GM19240 (cell line): Measurements from ENCODE around the gene NR3C2.

Experiments used
- DNase-seq: peaks from one replicate; pipeline ENCODE4 v3.0.0; 2011; ENCODE audit warnings: low spot score; ENCODE audit not compliant: insufficient read length

The NR3C2 gene

DNA sequence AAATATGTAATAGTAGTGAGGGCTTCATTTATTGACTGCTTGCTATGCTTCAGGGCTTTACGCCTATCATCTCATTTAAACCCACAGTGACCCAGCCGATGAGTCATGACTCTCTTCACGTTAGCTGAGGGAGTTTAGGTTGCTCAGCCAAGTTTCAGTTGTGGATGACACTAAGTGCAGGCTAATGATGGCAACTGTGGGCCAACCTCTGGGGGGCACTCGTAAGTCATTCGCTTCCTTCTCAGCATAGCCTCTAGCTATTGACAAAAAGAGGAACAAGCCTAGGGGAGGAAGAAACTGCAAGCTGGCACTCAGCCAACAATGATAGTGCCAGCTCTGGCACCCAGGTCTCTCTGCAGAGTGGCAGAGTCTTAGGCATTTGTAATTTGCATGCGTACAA, 385.3 kb downstream of the NR3C2 start:
- DNase-seq, result peak; percentile 25

GRCh38 chr4:148055844-148056243, 386.4 kb downstream of the NR3C2 start:
- no peak for DNase-seq

DNA sequence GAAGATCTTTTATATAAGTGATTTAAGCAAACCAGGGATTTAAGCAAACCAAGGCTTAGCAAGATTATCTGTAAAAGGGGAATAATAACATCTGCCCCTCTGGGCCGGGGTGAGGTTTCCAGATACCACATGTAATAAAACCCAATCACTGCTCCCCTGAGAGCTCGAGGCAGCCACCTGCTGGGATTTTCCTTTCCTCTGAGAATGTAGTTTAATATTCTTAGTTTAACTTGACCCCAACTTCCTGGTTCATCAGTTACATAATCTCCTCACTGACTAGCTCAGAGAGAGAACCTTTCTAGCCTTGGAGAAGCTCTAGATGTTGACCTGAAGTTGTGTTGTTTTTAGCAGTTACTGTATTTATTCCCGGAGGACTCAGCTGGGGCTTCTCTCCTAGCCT, 387.9 kb downstream of the NR3C2 start:
- DNase-seq, result no peak

DNA sequence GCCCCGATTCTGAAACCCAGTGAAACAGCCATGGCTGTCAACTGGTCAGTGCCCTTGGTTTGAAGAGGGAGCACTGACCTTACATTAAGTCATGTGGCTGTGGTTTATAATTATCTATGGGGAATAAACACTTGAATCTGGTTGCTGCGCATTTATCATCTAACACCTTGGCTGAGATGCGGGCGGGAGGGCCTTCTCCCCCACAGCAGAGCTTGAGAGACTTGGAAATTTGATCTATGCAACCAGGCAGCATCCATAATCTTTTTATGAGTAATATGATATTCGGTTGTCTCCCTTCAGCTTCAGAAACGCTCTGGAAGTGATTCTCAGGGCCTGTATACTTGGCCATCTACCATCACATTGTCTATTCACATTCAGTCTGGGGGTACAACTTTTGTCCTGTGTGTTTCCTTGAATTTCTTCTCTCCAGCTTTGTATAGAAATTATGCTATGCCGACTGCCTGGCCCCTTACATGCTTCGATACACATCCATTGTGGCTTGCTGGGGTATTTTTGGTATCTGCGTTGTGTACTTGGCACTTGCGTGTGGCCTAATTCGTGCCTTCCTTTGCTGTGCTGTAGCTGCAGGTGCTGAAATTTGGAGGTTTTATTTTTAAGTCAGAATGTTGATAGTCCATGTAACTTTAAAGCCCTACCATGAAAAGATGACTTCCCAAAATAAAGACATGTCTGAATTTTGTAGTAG, 388.8 kb downstream of the NR3C2 start:
- no peak for DNase-seq

GRCh38 chr4:148052448-148052847, 389.8 kb downstream of the NR3C2 start:
- DNase-seq, result no peak

- no peak for DNase-seq
These were observed 390.8 kb downstream of the NR3C2 start for GRCh38 chr4:148051403-148051802.

DNA sequence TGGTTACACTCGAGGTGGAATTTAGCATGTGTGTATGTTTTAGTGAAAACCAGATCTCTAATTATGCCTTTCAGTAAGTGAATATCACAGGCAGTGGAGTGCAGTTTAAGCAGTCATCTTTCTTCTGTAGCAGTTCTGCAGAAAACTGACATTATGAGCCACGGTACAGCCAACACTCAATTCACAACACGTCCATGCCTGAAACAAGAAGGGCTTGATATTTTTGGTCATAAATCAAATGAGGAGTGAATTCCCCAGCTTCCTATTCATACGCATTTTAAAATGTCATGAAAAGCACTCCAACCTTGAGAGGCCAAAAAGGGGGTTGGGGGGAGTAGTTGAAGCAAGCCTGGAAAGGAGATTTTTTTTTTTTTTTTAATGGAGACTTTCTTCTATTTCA, 393.6 kb downstream of the NR3C2 start:
- no peak for DNase-seq

GRCh38 chr4:148044912-148045352, 397.3 kb downstream of the NR3C2 start:
- peak; percentile 9 for DNase-seq

GRCh38 chr4:148044089-148044911, 397.9 kb downstream of the NR3C2 start:
- DNase-seq, result no peak

DNA sequence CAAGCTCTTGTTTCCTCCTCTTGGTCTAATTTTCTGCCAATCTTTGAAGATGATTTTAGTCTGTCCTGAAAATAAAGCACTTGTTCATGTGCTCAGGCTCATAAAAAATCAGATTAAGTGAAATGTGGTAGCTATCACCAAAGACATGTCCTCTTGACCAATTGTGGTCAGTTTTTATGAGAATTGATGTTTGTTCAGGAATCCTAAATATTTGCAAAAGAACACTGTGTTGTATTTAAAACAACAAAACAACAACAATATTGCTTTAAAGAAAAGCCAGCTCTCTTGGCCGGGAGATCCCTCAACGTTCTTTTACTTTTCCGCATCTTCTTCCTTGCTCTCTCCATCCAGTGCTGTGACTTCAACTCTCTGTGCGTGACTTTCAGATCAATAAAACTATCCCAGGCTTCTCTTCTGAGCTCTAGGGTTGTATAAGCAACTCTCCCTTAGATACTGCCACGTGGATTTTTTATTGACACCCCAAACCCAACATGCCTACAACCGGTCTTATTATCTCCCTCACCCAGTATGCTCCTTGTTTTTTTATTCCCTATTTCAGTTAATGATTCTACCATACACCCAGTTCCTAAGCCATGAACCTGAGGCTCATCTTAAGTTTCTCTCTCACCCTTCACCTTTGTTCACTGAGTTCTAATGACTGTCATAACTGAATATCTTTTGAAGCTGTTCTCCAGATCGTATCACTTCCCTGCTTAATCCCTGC, 400.4 kb downstream of the NR3C2 start:
- no peak for DNase-seq

- DNase-seq, result no peak
These were observed 407.4 kb downstream of the NR3C2 start for GRCh38 chr4:148034813-148035212.

DNA sequence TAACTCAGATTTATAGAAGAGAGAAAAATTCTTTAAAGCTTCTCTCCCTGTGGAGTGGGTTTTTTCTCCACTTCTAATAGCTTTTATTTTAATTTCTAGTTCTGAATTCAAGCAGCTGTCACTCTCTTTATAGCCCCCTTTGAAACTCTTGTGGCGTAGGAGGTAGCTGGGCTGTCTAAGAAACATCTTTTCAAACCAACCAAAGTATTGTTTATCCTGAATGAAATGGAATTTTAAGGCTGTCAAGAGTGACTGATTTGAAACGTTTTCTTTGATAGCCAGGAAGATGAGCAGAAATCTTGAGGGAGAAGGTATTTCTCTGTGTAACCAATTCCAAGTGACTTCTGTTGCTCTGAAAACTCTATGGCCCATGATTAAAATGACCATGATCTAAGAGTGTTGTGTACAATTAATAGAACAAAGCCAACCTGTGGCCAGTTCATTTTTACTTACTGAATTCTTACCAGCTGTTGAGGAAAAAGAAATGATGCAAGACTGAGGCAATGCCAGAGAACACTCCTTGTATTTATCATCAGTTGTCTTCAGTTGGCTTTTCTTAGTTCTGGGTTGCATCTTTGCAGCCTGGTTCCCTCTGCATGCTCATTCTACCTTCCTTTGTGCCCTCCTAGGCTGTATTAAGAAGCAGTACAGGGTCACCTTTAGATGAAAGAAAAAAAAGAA, 411.9 kb downstream of the NR3C2 start:
- DNase-seq, result no peak

- DNase-seq, result no peak
These were observed 412.4 kb downstream of the NR3C2 start for GRCh38 chr4:148029781-148030180.
